Measurements from ENCODE around the gene DYNC1I2. TPM values are rescaled to one million over a fixed set of nuclear protein-coding genes. Genes with fewer than 3 reads are reported as not detected.

DYNC1I2 gene
- total RNA-seq, 1 donor from 2014 or later = 66.9 TPM

DNA sequence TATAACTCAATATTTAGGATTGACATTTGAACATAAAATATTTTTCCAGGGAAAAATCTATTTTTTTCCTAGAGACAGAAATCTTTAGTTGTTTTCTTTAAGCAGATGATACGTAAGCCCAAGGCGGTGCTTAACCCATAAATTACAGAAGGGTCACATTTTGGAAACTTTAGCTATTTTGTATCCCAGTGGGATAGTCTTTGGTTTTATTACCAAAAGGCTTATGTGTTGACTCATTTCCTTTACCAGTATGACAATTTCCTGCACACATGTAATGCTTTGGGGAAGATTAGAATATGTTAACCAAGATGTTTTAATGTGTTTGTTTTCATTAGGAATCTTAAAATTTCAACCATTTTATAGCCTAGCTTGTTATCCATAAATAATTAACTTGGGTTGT, 24.8 kb downstream of the DYNC1I2 start:
- TF ChIP-seq CTCF (IDR thresholded peaks at IDR 0.05; ENCODE audit: borderline replicate concordance) = no peak
- no peaks in the 10 kb centered on the region for H3K9me3 ChIP-seq (replicated peaks)
- no peaks in the 10 kb centered on the region for H3K27me3 ChIP-seq (ENCODE audit: low read depth)
- H3K4me3 ChIP-seq = no peak overlapping the region
- intact Hi-C loops (cut with micrococcal nuclease) = no loop called here
- DNase-seq = no peak
- H3K27ac ChIP-seq (replicated peaks) = no peak overlapping the region
- peaks cover 21% of the 10 kb centered on the region for H3K4me1 ChIP-seq
- peaks cover 29% of the 10 kb centered on the region for H3K36me3 ChIP-seq

DNA sequence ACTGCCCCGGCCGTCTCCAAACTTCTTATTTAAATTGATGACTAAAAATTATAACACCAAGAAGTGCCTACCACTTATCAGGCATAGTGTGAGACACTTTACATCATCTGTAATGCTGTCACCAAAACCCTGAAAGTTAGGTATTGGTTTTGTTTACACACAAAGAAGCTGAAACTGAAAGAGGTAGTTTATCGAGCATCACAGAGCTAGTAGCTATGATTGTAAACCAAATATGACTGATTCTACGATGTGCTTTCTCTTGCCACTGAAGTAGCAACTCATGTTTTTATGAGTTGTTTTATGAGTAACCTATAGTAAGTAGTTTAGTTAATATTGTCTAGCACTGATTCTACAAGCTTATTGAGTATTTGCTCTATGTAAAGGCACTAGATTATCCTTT, 31.5 kb downstream of the DYNC1I2 start:
- no peaks in the 10 kb centered on the region for H3K27me3 ChIP-seq (ENCODE audit: low read depth)
- intact Hi-C loops (cut with micrococcal nuclease) = no loop called here
- no peaks in the 10 kb centered on the region for H3K9me3 ChIP-seq (replicated peaks)
- no peak overlapping the region for H3K27ac ChIP-seq (replicated peaks)
- TF ChIP-seq CTCF (IDR thresholded peaks at IDR 0.05; ENCODE audit: borderline replicate concordance) = no peak
- peaks cover 54% of the 10 kb centered on the region for H3K36me3 ChIP-seq
- no peak overlapping the region for H3K4me3 ChIP-seq
- DNase-seq = no peak
- no peaks in the 10 kb centered on the region for H3K4me1 ChIP-seq

GRCh38 chr2:171719660-171720059, 32.4 kb downstream of the DYNC1I2 start:
- no peak for DNase-seq
- intact Hi-C loops (cut with micrococcal nuclease) = no loop called here
- no peaks in the 10 kb centered on the region for H3K4me1 ChIP-seq
- no peaks in the 10 kb centered on the region for H3K9me3 ChIP-seq (replicated peaks)
- no peak overlapping the region for H3K27ac ChIP-seq (replicated peaks)
- TF ChIP-seq CTCF (IDR thresholded peaks at IDR 0.05; ENCODE audit: borderline replicate concordance) = no peak
- H3K27me3 ChIP-seq (ENCODE audit: low read depth) = no peaks in the 10 kb centered on the region
- H3K36me3 ChIP-seq = peaks cover 64% of the 10 kb centered on the region
- no peak overlapping the region for H3K4me3 ChIP-seq

DNA sequence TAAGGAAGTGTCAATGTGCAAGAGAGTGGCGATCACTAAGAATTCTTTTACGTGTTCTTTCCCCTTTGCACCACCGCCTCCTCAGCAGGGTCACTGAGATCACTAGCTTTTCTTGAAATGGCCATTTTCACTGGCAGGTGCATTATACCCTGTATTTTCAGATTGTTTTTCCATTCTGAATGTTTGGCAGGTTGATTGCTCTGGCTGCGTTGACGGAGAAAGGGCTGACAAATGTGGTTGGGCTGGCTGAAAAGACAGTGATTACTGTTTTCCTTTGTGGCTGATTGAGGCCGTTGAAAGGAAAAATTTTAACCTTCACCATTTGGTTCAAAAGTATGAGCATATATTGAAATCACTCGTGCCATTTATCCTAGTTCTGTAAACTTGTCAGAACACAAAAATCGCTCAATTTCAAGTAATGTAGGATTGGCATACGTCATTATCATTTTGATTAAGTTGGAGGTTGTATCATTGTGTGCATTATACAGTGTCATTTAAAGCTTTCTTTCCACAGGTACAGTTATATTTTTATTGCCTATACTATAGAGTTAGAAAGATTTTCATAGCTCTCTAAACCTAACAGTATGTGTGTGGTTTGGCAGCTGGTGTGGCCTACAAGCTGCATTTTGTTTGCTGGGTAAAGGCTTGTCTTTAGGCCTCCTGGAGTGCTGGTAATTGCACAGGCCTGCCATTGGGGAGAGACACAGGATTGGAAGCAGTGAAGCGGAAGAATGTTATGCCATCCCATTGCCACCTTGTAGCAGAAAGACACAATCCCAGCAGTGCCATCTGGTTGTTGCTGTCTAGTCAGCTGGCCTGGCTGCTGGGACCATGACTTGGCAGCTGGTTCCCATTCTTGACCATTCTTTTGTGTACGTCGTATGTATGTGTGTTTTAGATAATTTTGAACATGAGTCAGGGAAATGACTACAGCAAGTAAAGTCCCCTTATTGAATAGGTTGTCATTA, 36.7 kb downstream of the DYNC1I2 start:
- H3K9me3 ChIP-seq (replicated peaks) = no peaks in the 10 kb centered on the region
- H3K27me3 ChIP-seq (ENCODE audit: low read depth) = no peaks in the 10 kb centered on the region
- H3K4me1 ChIP-seq = no peaks in the 10 kb centered on the region
- no peak for TF ChIP-seq CTCF (IDR thresholded peaks at IDR 0.05; ENCODE audit: borderline replicate concordance)
- DNase-seq = no peak
- no peak overlapping the region for H3K27ac ChIP-seq (replicated peaks)
- intact Hi-C loops (cut with micrococcal nuclease) = no loop called here
- H3K4me3 ChIP-seq = no peak overlapping the region
- H3K36me3 ChIP-seq = peaks cover 68% of the 10 kb centered on the region

DNA sequence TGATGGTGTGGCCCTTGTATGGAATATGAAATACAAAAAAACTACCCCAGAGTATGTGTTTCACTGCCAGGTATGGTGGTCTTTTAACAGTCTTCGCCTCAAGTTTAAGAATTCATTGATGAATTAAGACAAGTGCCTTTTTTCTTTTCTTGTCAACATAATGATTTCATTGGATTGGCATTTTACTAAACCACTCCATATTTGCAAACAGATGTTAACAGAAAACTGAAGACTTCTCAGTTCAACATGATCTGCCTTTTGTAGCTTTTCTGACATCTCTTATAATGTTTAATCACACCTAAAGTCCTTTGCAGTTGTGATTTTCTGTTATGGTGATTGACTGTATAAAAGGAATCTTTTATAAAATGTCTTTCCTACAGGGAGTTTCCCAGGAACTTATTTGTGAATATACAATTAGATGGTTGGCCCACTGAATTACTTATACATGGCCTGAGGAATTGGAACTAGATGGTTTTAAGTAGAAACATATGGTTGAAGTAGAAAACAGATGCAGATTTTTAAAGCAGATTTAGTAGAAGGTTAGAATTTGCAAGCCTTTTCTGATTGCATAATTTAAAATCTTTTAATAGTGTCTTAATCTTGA, 39.7 kb downstream of the DYNC1I2 start:
- no peaks in the 10 kb centered on the region for H3K27me3 ChIP-seq (ENCODE audit: low read depth)
- DNase-seq = no peak
- no peak for TF ChIP-seq CTCF (IDR thresholded peaks at IDR 0.05; ENCODE audit: borderline replicate concordance)
- H3K4me3 ChIP-seq = no peak overlapping the region
- intact Hi-C loops (cut with micrococcal nuclease) = no loop called here
- H3K9me3 ChIP-seq (replicated peaks) = no peaks in the 10 kb centered on the region
- H3K36me3 ChIP-seq = peaks cover 81% of the 10 kb centered on the region
- no peaks in the 10 kb centered on the region for H3K4me1 ChIP-seq
- H3K27ac ChIP-seq (replicated peaks) = no peak overlapping the region

All from left ventricle myocardium inferior (tissue), 1 donor.